Lower lobe of right lung (tissue), 2 donors: ENCODE results near the gene ASB7. TPM values are rescaled to one million over a fixed set of nuclear protein-coding genes. Genes with fewer than 3 reads are reported as not detected.
"Not testable (repeated sequence)": the region's sequence is repeated elsewhere in the genome, so short reads cannot be mapped to it uniquely, and the experiment has no call there.

ENCODE experiments used
- ATAC-seq, 2 donors: fragments of 200-7000 bp; cut with Tn5 transposase; one replicate each; pipeline ENCODE4 v1.9.1; 2020 to 2022; ENCODE audit warnings: mild to moderate bottlenecking in 2 of 2, moderate library complexity in 2 of 2
- DNase-seq: peaks from one replicate; pipeline ENCODE4 v3.0.0-alpha.2; 2020
- H3K27ac ChIP-seq: fragments of 200-600 bp; one replicate; pipeline ENCODE4 v1.8.0; 2022
- H3K27me3 ChIP-seq: fragments of 200-600 bp; one replicate; pipeline ENCODE4 v1.8.0; 2022; ENCODE audit warnings: low read depth
- H3K36me3 ChIP-seq: fragments of 200-600 bp; one replicate; pipeline ENCODE4 v1.8.0; 2022; ENCODE audit warnings: mild to moderate bottlenecking
- H3K4me1 ChIP-seq: fragments of 200-600 bp; one replicate; pipeline ENCODE4 v1.8.0; 2022
- H3K4me3 ChIP-seq: fragments of 200-600 bp; one replicate; pipeline ENCODE4 v1.8.0; 2022; ENCODE audit warnings: mild to moderate bottlenecking
- H3K9me3 ChIP-seq: fragments of 200-600 bp; one replicate; pipeline ENCODE4 v1.8.0; 2022
- CTCF ChIP-seq: fragments of 200-600 bp; IDR thresholded peaks from one replicate; pipeline ENCODE4 v1.8.0; 2022; ENCODE audit warnings: antibody characterized with exemption, mild to moderate bottlenecking
- intact Hi-C: fragments of 100-400 bp; cut with DNase I; formaldehyde crosslinking; loops from one replicate; pipeline ENCODE4 v1.11.0; 2022
- total RNA-seq: library from RNA; stranded (reverse); fragmentation: NEBNext Ultra II Directional; extraction: Animal tissue kit (Norgen Biotek cat#: 25700); gene quantifications from one replicate; pipeline ENCODE4 v1.2.1, GENCODE V29; 2021
- donor health status: DM: no; HTN: yes; CAD: no; lungs with severe emphysema.

ASB7 gene
- total RNA-seq, 1 donor from 2014 or later, result 14.3 TPM

- H3K9me3 ChIP-seq, result no peaks in the 10 kb centered on the region
- H3K36me3 ChIP-seq, result peaks cover 42% of the 10 kb centered on the region
- H3K4me3 ChIP-seq, result no peak overlapping the region
- H3K27me3 ChIP-seq, result no peaks in the 10 kb centered on the region
- intact Hi-C loops, result no loop called here
- no peak for ATAC-seq
- no peak for DNase-seq
- no peaks in the 10 kb centered on the region for H3K4me1 ChIP-seq
- TF ChIP-seq CTCF, result no peak
- no peak overlapping the region for H3K27ac ChIP-seq
These were observed 30.7 kb upstream of the ASB7 start for GRCh38 chr15:100571592-100572167.

- Histone ChIP-seq H3K27ac (no peak overlapping the region), H3K9me3 (no peaks in the 10 kb centered on the region), H3K4me1 (no peaks in the 10 kb centered on the region), H3K36me3 (peaks cover 42% of the 10 kb centered on the region), H3K27me3 (no peaks in the 10 kb centered on the region), H3K4me3 (no peak overlapping the region)
- intact Hi-C loops, result no loop called here
- DNase-seq (no peak), ATAC-seq (no peak)
- TF ChIP-seq CTCF, result peak; percentile 46
These were observed 29.9 kb upstream of the ASB7 start for GRCh38 chr15:100572362-100572983.

- ATAC-seq, result no peak
- intact Hi-C loops, result no loop called here
These were observed 28.9 kb upstream of the ASB7 start for GRCh38 chr15:100573526-100573925.

DNA sequence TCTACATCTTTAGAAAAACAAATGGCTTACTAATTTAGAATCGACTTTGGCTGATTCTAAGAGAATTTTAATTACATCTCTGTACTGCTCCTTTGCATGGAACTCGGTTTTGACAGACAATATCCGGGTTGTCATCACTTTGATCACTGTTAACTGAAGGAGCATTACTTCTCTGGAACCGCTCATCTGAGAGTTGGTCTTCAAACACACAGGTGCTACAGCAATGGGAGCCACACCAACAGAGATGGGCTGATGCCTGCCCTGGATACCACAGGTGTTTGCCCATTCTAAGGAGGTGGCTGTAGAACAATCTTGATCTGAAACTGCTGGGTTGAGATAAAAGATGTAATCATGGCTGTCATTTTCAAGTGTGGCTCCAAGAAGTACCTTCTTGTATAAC is 22.0 kb upstream of the ASB7 start:
- DNase-seq, result no peak
- no peaks in the 10 kb centered on the region for H3K4me1 ChIP-seq
- ATAC-seq, result no peak
- H3K4me3 ChIP-seq, result no peak overlapping the region
- no peak overlapping the region for H3K27ac ChIP-seq
- no peaks in the 10 kb centered on the region for H3K36me3 ChIP-seq
- intact Hi-C loops, result no loop called here
- no peak for TF ChIP-seq CTCF
- H3K27me3 ChIP-seq, result no peaks in the 10 kb centered on the region
- H3K9me3 ChIP-seq, result no peaks in the 10 kb centered on the region

More at GRCh38 chr15:100573526-100573925, 28.9 kb upstream of the ASB7 start:
- DNase-seq, result no peak
- H3K9me3 ChIP-seq, result no peaks in the 10 kb centered on the region
- H3K4me1 ChIP-seq, result no peaks in the 10 kb centered on the region
- H3K4me3 ChIP-seq, result no peak overlapping the region
- no peak overlapping the region for H3K27ac ChIP-seq
- H3K27me3 ChIP-seq, result no peaks in the 10 kb centered on the region
- peaks cover 42% of the 10 kb centered on the region for H3K36me3 ChIP-seq
- no peak for TF ChIP-seq CTCF

DNA sequence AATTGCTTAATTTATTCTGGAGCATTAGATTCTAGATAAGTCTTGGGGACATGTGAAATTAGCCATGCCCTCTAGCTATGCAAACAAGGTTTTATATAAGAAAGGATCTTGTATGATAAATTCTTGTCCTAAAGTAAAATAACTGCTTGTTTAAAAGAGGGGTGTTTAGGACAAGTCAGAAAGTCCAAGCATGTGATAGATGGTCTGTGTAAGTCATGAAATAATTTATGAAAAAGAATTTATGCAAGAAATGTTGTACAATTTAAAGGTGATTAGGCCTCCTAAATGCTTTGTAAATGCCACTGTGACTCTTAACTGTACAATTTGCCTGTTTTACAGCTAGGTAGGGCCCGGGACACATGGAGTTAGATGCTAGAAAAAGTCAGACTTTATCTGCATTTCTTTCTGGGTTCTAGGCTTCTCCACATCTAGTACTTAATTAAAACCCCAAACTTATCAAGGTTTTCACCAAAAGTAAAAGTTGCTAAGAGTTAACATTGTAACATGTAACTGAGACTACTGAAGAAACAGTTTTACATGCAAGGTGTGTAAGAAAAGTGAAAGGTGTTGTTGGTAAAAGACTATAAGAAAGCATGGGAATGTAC is 13.6 kb upstream of the ASB7 start:
- no peaks in the 10 kb centered on the region for H3K36me3 ChIP-seq
- no peaks in the 10 kb centered on the region for H3K4me1 ChIP-seq
- ATAC-seq, result no peak
- TF ChIP-seq CTCF, result no peak
- peaks cover 12% of the 10 kb centered on the region for H3K9me3 ChIP-seq
- H3K27me3 ChIP-seq, result no peaks in the 10 kb centered on the region
- no peak overlapping the region for H3K4me3 ChIP-seq
- no peak overlapping the region for H3K27ac ChIP-seq
- no peak for DNase-seq
- intact Hi-C loops, result no loop called here

DNA sequence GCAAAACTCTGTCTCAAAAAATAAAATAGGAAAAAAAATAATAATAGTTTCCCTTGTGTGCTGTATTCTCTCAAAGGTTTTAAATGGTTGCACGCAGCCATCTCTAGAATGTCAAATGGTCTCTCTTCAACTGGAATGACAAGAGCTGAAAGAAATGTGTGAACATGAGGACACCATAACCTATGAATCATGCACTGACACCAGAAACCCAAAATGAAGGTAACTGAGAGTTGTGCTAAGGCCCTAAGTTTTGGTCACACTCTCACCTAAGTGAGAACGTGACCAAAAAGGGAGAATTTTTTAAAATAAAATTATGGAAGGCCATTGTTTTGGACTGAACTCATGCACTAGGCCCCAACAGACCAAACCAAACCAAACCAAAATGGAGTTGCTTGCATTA is 11.2 kb upstream of the ASB7 start:
- intact Hi-C loops, H3K27me3 ChIP-seq, H3K4me1 ChIP-seq, H3K4me3 ChIP-seq, ATAC-seq, H3K36me3 ChIP-seq, DNase-seq, H3K27ac ChIP-seq: not testable (repeated sequence)
- H3K9me3 ChIP-seq, result peaks cover 12% of the 10 kb centered on the region
